K562 (cell line): ENCODE measurements around the gene NEFH. TPM values are rescaled to one million over a fixed set of nuclear protein-coding genes. Genes with fewer than 3 reads are reported as not detected.

Experiments
- ATAC-seq: fragments of 200-7000 bp; cut with Tn5 transposase; 3 replicates; pipeline ENCODE4 v1.9.1; 2020; ENCODE audit warnings: moderate library complexity
- BruUV-seq: library from RNA; stranded (reverse); fragments of 400-500 nt; replicated peaks from 2 replicates; lab custom pipeline; 2021; lab: Mats Ljungman, UMichigan
- CTCF ChIA-PET: fragments of 300-600 bp; formaldehyde crosslinking; extraction: SDS; loops from one replicate; lab custom pipeline; 2021; ENCODE audit warnings: low intra/inter-chr PET ratio; lab: Yijun Ruan, JAX
- POLR2A ChIA-PET: fragments of 300-600, 350-650 bp; sonication (Branson Sonifier 250); formaldehyde crosslinking; extraction: SDS; loops from one replicate; lab custom pipeline; 2021; ENCODE audit warnings: antibody characterized with exemption, inconsistent platforms; lab: Yijun Ruan, JAX
- DNase-seq, 4 experiments: peaks; one replicate each; pipeline versions ENCODE4 v3.0.0 to v3.0.0-alpha.2; 2011 to 2018; ENCODE audit warnings: low spot score in 3 of 4, mixed read lengths in 3 of 4; ENCODE audit errors: extremely low read depth in 1 of 4
- FAIRE-seq: peaks from 2 replicates; lab custom pipeline; 2011; peaks lifted over from hg19 to GRCh38; lab: Jason Lieb, UNC
- H2AFZ ChIP-seq: 2 replicates; pipeline ENCODE4 v1.6.0; 2011; ENCODE audit warnings: low read depth, low read length, control low read depth, inconsistent platforms
- H3K27ac ChIP-seq: fragments of 200-600 bp; 3 replicates; pipeline ENCODE4 v1.8.0; 2011; ENCODE audit warnings: low read depth, mild to moderate bottlenecking, control low read depth, inconsistent platforms, low read length, moderate library complexity, mixed read lengths; ENCODE audit errors: extremely low read depth
- H3K27me3 ChIP-seq, 2 experiments: fragments of 300-600 bp in 1 of 2; 2 replicates in 1 of 2; 3 replicates in 1 of 2; pipeline versions ENCODE4 v1.6.0 to v1.8.0; 2011; ENCODE audit warnings: inconsistent platforms in 2 of 2, low read length in 2 of 2, mild to moderate bottlenecking in 1 of 2, mixed read lengths in 1 of 2, moderate library complexity in 1 of 2; ENCODE audit not compliant: control insufficient read depth in 2 of 2, insufficient read depth in 2 of 2
- H3K36me3 ChIP-seq: fragments of 300-600 bp; 3 replicates; pipeline ENCODE4 v1.8.0; 2011; ENCODE audit warnings: mild to moderate bottlenecking, low read length, inconsistent platforms; ENCODE audit not compliant: control insufficient read depth, insufficient read depth
- H3K4me1 ChIP-seq, 2 experiments: fragments of 200-600 bp in 1 of 2; replicated peaks in 1 of 2; 2 replicates in 1 of 2; 3 replicates in 1 of 2; pipeline versions ENCODE4 v1.5.1 to v1.8.0; 2011; ENCODE audit warnings: inconsistent platforms in 2 of 2, low read length in 2 of 2, mild to moderate bottlenecking in 1 of 2, mixed read lengths in 1 of 2, moderate library complexity in 1 of 2; ENCODE audit not compliant: control insufficient read depth in 2 of 2, insufficient read depth in 2 of 2
- H3K4me2 ChIP-seq: 2 replicates; pipeline ENCODE4 v1.6.1; 2011; ENCODE audit warnings: low read length, control low read depth, inconsistent platforms, mixed read lengths; ENCODE audit not compliant: insufficient read depth
- H3K4me3 ChIP-seq: fragments of 200-600 bp; sonication (generic), shearing (Covaris generic); 2 replicates; pipeline ENCODE4 v1.5.1; 2016; ENCODE audit warnings: control low read depth, inconsistent platforms
- H3K79me2 ChIP-seq: fragments of 200-600 bp; 3 replicates; pipeline ENCODE4 v1.8.0; 2011; ENCODE audit warnings: low read length, inconsistent platforms; ENCODE audit not compliant: control insufficient read depth, insufficient read depth
- H3K9ac ChIP-seq, 2 experiments: 2 replicates each; pipeline versions ENCODE4 v1.6.0 to v1.6.1; 2011; ENCODE audit warnings: low read depth in 2 of 2, low read length in 2 of 2, control low read depth in 1 of 2, inconsistent platforms in 1 of 2, mild to moderate bottlenecking in 1 of 2, mixed read lengths in 1 of 2; ENCODE audit not compliant: insufficient read depth in 1 of 2
- H3K9me1 ChIP-seq: one replicate; pipeline ENCODE4 v1.6.0; 2011; ENCODE audit warnings: inconsistent platforms, mild to moderate bottlenecking, low read length, moderate library complexity; ENCODE audit not compliant: control insufficient read depth, insufficient read depth
- H3K9me3 ChIP-seq: replicated peaks from 2 replicates; pipeline ENCODE4 v1.5.1; 2011; ENCODE audit warnings: low read depth, low read length, inconsistent platforms; ENCODE audit not compliant: control insufficient read depth, insufficient read depth
- H4K20me1 ChIP-seq: replicated peaks from 2 replicates; pipeline ENCODE4 v1.6.1; 2011; ENCODE audit warnings: low read length, inconsistent platforms, mixed read lengths; ENCODE audit not compliant: control insufficient read depth, insufficient read depth
- PCBP1 ChIP-seq: fragments of 200-400 bp; formaldehyde crosslinking; IDR thresholded peaks from 2 replicates; pipeline ENCODE4 v1.6.1; 2018; ENCODE audit warnings: mild to moderate bottlenecking, low read depth, low read length; ENCODE audit not compliant: poor library complexity, severe bottlenecking
- WGBS: fragments of 100-300 bp; shearing (Covaris generic); methylation state at CpG from one replicate; pipeline ENCODE4 v1.1.6; 2016; ENCODE audit warnings: low coverage, mixed read lengths; ENCODE audit not compliant: insufficient coverage; ENCODE audit errors: missing lambda C conversion rate; 5-methylcytosine and 5-hydroxymethylcytosine counted together
- in situ Hi-C: fragments of 300-500 bp; cut with MboI; formaldehyde crosslinking; loops from 4 replicates; pipeline ENCODE4 v1.15.0; 2018; ENCODE audit warnings: inconsistent platforms, mixed read lengths
- intact Hi-C: fragments of 100-400 bp; cut with micrococcal nuclease; formaldehyde crosslinking; loops from 2 replicates; pipeline ENCODE4 v1.14.2; 2022
- polyA plus RNA-seq, 8 experiments: library from polyadenylated mRNA; depleted of rRNA in 4 of 8; stranded (reverse) in 5 of 8; unstranded in 3 of 8; fragments of >200 nt; fragmentation: Nextera tagmentation in 2 of 8; fragmentation: Illumina TruSeq in 1 of 8; extraction: Ambion mirVana in 2 of 8; extraction: Trizol in 1 of 8; gene quantifications; 2 replicates each; pipeline versions ENCODE4 v1.2.1 to v1.2.3, GENCODE V29; 2011 to 2014; ENCODE audit warnings: inconsistent platforms in 1 of 8, missing spikeins in 1 of 8
- total RNA-seq, 7 experiments: library from RNA; depleted of rRNA in 6 of 7; stranded (reverse); fragments of >200 nt in 6 of 7; fragmentation: Illumina TruSeq in 2 of 7; extraction: Trizol in 2 of 7; gene quantifications; 2 replicates each; pipeline versions ENCODE4 v1.2.1 to v1.2.3, GENCODE V29; 2011 to 2021; ENCODE audit warnings: low replicate concordance in 1 of 7
- TF ChIP-seq, protein P1 (sequence below), 2 experiments: fragments of 450-650 bp in 1 of 2; sonication (generic) in 1 of 2; formaldehyde crosslinking in 1 of 2; IDR thresholded peaks; 2 replicates each; pipeline versions ENCODE4 v1.7.1 to v1.9.0; 2016 to 2022; ENCODE audit warnings: inconsistent platforms in 1 of 2, mild to moderate bottlenecking in 1 of 2, missing genetic modification reagents in 1 of 2

The NEFH gene
- total and polyA plus RNA-seq, 9 of the 15 experiments (the other 6 are each of a cell fraction or from before 2014, with no cell fraction given) = 2.3 to 26.9 (median 10.8) TPM

DNA sequence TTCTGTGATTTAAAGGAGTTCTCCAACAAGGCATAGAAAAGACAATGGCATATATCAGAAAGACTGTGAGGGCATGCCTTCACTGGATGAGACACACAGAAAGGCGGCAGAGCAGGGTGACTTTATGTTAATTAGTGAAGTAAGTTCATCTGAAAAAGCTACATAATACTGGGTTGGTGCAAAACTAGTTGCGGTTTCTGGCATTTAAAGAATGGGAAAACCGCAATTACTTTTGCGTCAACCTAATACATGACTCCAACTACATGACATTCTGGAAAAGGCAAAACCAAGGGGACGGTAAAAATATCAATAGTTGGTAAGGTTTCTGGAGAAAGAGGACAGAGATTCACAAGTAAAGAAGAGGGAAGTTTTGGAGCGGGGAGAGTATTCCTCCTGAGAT lies 36.6 kb upstream of the NEFH start:
- no peak for TF ChIP-seq PCBP1
- TF ChIP-seq, protein P1, sequence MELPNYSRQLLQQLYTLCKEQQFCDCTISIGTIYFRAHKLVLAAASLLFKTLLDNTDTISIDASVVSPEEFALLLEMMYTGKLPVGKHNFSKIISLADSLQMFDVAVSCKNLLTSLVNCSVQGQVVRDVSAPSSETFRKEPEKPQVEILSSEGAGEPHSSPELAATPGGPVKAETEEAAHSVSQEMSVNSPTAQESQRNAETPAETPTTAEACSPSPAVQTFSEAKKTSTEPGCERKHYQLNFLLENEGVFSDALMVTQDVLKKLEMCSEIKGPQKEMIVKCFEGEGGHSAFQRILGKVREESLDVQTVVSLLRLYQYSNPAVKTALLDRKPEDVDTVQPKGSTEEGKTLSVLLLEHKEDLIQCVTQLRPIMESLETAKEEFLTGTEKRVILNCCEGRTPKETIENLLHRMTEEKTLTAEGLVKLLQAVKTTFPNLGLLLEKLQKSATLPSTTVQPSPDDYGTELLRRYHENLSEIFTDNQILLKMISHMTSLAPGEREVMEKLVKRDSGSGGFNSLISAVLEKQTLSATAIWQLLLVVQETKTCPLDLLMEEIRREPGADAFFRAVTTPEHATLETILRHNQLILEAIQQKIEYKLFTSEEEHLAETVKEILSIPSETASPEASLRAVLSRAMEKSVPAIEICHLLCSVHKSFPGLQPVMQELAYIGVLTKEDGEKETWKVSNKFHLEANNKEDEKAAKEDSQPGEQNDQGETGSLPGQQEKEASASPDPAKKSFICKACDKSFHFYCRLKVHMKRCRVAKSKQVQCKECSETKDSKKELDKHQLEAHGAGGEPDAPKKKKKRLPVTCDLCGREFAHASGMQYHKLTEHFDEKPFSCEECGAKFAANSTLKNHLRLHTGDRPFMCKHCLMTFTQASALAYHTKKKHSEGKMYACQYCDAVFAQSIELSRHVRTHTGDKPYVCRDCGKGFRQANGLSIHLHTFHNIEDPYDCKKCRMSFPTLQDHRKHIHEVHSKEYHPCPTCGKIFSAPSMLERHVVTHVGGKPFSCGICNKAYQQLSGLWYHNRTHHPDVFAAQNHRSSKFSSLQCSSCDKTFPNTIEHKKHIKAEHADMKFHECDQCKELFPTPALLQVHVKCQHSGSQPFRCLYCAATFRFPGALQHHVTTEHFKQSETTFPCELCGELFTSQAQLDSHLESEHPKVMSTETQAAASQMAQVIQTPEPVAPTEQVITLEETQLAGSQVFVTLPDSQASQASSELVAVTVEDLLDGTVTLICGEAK (IDR thresholded peaks at IDR 0.05) = peak; percentile 17; the same call in 1 of the 2 replicates
- TF ChIP-seq, protein P1 (CRISPR knock-in tag; IDR thresholded peaks at IDR 0.05) = no peak
- Histone ChIP-seq H3K4me2 (no peak overlapping the region), H3K9ac (no peak overlapping the region), H2AFZ (no peak overlapping the region), H4K20me1 (no peaks in the 10 kb centered on the region), H3K4me3 (no peak overlapping the region), H3K27ac (no peak overlapping the region), H3K36me3 (no peaks in the 10 kb centered on the region), H3K9me1 (no peaks in the 10 kb centered on the region), H3K4me1 (no peaks in the 10 kb centered on the region), H3K79me2 (no peaks in the 10 kb centered on the region), H3K27me3 (no peaks in the 10 kb centered on the region; a peak in 2 of 5 replicates), H3K9me3 (no peaks in the 10 kb centered on the region)
- POLR2A ChIA-PET = no interaction called here
- CTCF ChIA-PET = no interaction called here
- DNase-seq (no peak), ATAC-seq (no peak), FAIRE-seq (no peak)
- WGBS = 7% methylated on average over 6 of the region's 6 CpGs
- in situ Hi-C loops = no loop called here
- intact Hi-C loops = no loop called here
- no TSS peak for BruUV-seq
